A673 (cell line): Measurements from ENCODE around the gene FKTN. TPM values are rescaled to one million over a fixed set of nuclear protein-coding genes. Genes with fewer than 3 reads are reported as not detected.
"Not testable (repeated sequence)": the region's sequence is repeated elsewhere in the genome, so short reads cannot be mapped to it uniquely, and the experiment has no call there.

ENCODE experiments used
- BruUV-seq: library from RNA; stranded (reverse); fragments of 400-500 nt; replicated peaks from 2 replicates; lab custom pipeline; 2021; lab: Mats Ljungman, UMichigan
- CTCF ChIA-PET: fragments of 300-600 bp; sonication (Branson Sonifier 250); formaldehyde crosslinking; loops from one replicate; lab custom pipeline; 2022; ENCODE audit warnings: antibody characterized with exemption; lab: Charles Lee
- POLR2A ChIA-PET: fragments of 300-600 bp; sonication (Branson Sonifier 250); formaldehyde crosslinking; loops from one replicate; lab custom pipeline; 2022; ENCODE audit warnings: antibody characterized with exemption; ENCODE audit not compliant: low non-redundant PET; lab: Charles Lee
- DNase-seq: peaks from one replicate; pipeline ENCODE4 v3.0.0-alpha.2; 2015; ENCODE audit warnings: low spot score
- H3K27ac ChIP-seq: fragments of 200-600 bp; sonication (generic); 2 replicates; pipeline ENCODE4 v1.5.1; 2016; ENCODE audit warnings: mixed run types, low read depth, mild to moderate bottlenecking, mixed read lengths, antibody characterized with exemption, low read length; ENCODE audit not compliant: poor library complexity, severe bottlenecking
- H3K27me3 ChIP-seq: fragments of 200-600 bp; sonication (generic); replicated peaks from 2 replicates; pipeline ENCODE4 v1.6.1; 2017; ENCODE audit warnings: mixed run types, low read depth, mild to moderate bottlenecking, mixed read lengths, antibody characterized with exemption, low read length; ENCODE audit not compliant: insufficient read depth, poor library complexity
- H3K36me3 ChIP-seq: fragments of 200-600 bp; sonication (generic); 2 replicates; pipeline ENCODE4 v1.6.1; 2016; ENCODE audit warnings: mixed run types, mild to moderate bottlenecking, mixed read lengths, antibody characterized with exemption, low read length; ENCODE audit not compliant: insufficient read depth, poor library complexity, severe bottlenecking
- H3K4me1 ChIP-seq: fragments of 200-600 bp; sonication (generic); 2 replicates; pipeline ENCODE4 v1.6.1; 2017; ENCODE audit warnings: mixed run types, mild to moderate bottlenecking, mixed read lengths, antibody characterized with exemption, low read length; ENCODE audit not compliant: insufficient read depth, poor library complexity, severe bottlenecking
- H3K4me3 ChIP-seq: fragments of 200-600 bp; sonication (generic); 2 replicates; pipeline ENCODE4 v1.5.1; 2016; ENCODE audit warnings: low read depth, mixed run types, mild to moderate bottlenecking, mixed read lengths, low read length; ENCODE audit not compliant: poor library complexity, severe bottlenecking
- H3K9me3 ChIP-seq: fragments of 200-600 bp; sonication (generic); 2 replicates; pipeline ENCODE4 v1.6.1; 2016; ENCODE audit warnings: mixed run types, low read depth, mild to moderate bottlenecking, mixed read lengths, antibody characterized with exemption, low read length; ENCODE audit not compliant: poor library complexity, severe bottlenecking
- EZH2 ChIP-seq: fragments of 200-600 bp; sonication (generic); IDR thresholded peaks from 2 replicates; pipeline ENCODE4 v1.6.1; 2017; ENCODE audit warnings: borderline replicate concordance, low read depth, mild to moderate bottlenecking, mixed read lengths, antibody characterized with exemption, low read length; ENCODE audit not compliant: poor library complexity, severe bottlenecking
- intact Hi-C: fragments of 100-400 bp; cut with micrococcal nuclease; formaldehyde crosslinking; loops from one replicate; pipeline ENCODE4 v1.10.0; 2022; ENCODE audit not compliant: unreplicated experiment
- total RNA-seq: library from RNA; stranded (reverse); gene quantifications from 2 replicates; pipeline ENCODE4 v1.2.3, GENCODE V29; 2021
- TF ChIP-seq, protein P1 (sequence below): fragments of 300-800, 200-600 bp; sonication (generic); conservative IDR thresholded peaks from 2 replicates; pipeline ENCODE4 v1.5.1; 2017; ENCODE audit warnings: low read depth, mild to moderate bottlenecking, antibody characterized with exemption, low read length, moderate library complexity, mixed read lengths

FKTN gene
- total RNA-seq, 1 experiment from 2014 or later: 15.4 TPM

- H3K4me1 ChIP-seq: no peaks in the 10 kb centered on the region
- H3K4me3 ChIP-seq: no peak overlapping the region
- no TSS peak for BruUV-seq
- no peaks in the 10 kb centered on the region for H3K27me3 ChIP-seq
- no peak overlapping the region for H3K27ac ChIP-seq
- ChIA-PET CTCF (no interaction called here), POLR2A (no interaction called here)
- TF ChIP-seq, protein P1, sequence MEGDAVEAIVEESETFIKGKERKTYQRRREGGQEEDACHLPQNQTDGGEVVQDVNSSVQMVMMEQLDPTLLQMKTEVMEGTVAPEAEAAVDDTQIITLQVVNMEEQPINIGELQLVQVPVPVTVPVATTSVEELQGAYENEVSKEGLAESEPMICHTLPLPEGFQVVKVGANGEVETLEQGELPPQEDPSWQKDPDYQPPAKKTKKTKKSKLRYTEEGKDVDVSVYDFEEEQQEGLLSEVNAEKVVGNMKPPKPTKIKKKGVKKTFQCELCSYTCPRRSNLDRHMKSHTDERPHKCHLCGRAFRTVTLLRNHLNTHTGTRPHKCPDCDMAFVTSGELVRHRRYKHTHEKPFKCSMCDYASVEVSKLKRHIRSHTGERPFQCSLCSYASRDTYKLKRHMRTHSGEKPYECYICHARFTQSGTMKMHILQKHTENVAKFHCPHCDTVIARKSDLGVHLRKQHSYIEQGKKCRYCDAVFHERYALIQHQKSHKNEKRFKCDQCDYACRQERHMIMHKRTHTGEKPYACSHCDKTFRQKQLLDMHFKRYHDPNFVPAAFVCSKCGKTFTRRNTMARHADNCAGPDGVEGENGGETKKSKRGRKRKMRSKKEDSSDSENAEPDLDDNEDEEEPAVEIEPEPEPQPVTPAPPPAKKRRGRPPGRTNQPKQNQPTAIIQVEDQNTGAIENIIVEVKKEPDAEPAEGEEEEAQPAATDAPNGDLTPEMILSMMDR: no peak
- TF ChIP-seq EZH2: no peak
- peaks cover 10% of the 10 kb centered on the region for H3K36me3 ChIP-seq
- H3K9me3 ChIP-seq: no peaks in the 10 kb centered on the region
- no peak for DNase-seq
- intact Hi-C loops: no loop called here
These were observed 46.5 kb upstream of the FKTN start for GRCh38 chr9:105511446-105511845.

DNA sequence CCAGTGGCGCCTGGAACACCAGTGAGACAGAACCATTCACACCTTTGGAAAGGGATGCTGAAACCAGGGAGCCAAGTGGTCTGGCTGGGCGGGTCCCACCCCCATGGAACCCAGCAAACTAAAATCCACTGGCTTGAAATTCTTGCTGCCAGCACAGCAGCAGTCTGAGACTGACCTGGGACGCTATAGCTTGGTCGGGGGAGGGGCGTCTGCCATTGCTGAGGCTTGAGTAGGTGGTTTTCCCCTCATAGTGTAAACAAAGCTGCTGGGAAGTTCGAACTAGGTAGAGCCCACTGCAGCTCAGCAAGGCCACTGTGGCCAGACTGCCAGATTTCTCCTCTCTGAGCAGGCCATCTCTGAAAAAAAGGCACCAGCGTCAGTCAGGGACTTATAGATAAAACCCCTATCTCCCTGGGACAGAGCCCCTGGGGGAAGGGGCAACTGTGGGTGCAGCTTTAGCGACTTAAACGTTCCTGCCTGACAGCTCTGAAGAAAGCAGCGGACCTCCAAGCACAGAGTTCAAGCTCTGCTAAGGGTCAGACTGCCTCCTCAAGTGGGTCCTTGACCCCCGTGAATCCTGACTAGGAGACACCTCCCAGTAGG is 42.0 kb upstream of the FKTN start:
- no TSS peak for BruUV-seq

GRCh38 chr9:105519710-105520369 is 38.1 kb upstream of the FKTN start:
- H3K4me3 ChIP-seq, H3K9me3 ChIP-seq, BruUV-seq, intact Hi-C loops, H3K4me1 ChIP-seq, DNase-seq, H3K36me3 ChIP-seq, H3K27ac ChIP-seq, CTCF ChIA-PET, POLR2A ChIA-PET, H3K27me3 ChIP-seq: not testable (repeated sequence)

More for the DNA sequence above, 42.0 kb upstream of the FKTN start:
- no peaks in the 10 kb centered on the region for H3K4me1 ChIP-seq
- H3K9me3 ChIP-seq: no peaks in the 10 kb centered on the region
- DNase-seq: no peak
- CTCF ChIA-PET: no interaction called here
- peaks cover 4% of the 10 kb centered on the region for H3K36me3 ChIP-seq
- TF ChIP-seq, protein P1: no peak
- no peak for TF ChIP-seq EZH2
- H3K27ac ChIP-seq: no peak overlapping the region
- no peak overlapping the region for H3K4me3 ChIP-seq
- POLR2A ChIA-PET: no interaction called here
- no peaks in the 10 kb centered on the region for H3K27me3 ChIP-seq
- intact Hi-C loops: no loop called here

- H3K4me3 ChIP-seq, H3K27me3 ChIP-seq, CTCF ChIA-PET, H3K27ac ChIP-seq, intact Hi-C loops, DNase-seq, POLR2A ChIA-PET, H3K4me1 ChIP-seq, H3K9me3 ChIP-seq, BruUV-seq, H3K36me3 ChIP-seq: not testable (repeated sequence)
These were observed 36.9 kb upstream of the FKTN start for GRCh38 chr9:105520992-105521391.

- BruUV-seq, CTCF ChIA-PET, POLR2A ChIA-PET, DNase-seq, H3K27me3 ChIP-seq, intact Hi-C loops, H3K27ac ChIP-seq, H3K4me1 ChIP-seq, H3K36me3 ChIP-seq, H3K4me3 ChIP-seq, H3K9me3 ChIP-seq: not testable (repeated sequence)
These were observed 35.1 kb upstream of the FKTN start for GRCh38 chr9:105522618-105523385.
